ENCODE data around the gene RDM1.

GRCh38 chr17:35915153-35915964 is 15.2 kb downstream of the RDM1 start:
- TF ChIP-seq CTCF (IDR thresholded peaks at IDR 0.05) (no peak), POLR2A (IDR thresholded peaks at IDR 0.05) (no peak)

Data from stomach (tissue), 4 donors.